ENCODE measurements around the gene CCDC185.

CCDC185 gene

GRCh38 chr1:223443397-223443796, 50.2 kb downstream of the CCDC185 start:
- no peak for DNase-seq

- DNase-seq: no peak
These were observed 51.2 kb downstream of the CCDC185 start for GRCh38 chr1:223444411-223444810.

Measured in stimulated activated CD4-positive, alpha-beta T cell treated with anti-CD3 and anti-CD28 coated beads, Interleukin-2, amount 100 ng/mL, for 48 hours (primary cell).